HG03135 (cell line): ENCODE data around the gene DCST1.

Experiments used
- ATAC-seq: cut with Tn5 transposase; IDR thresholded peaks from one replicate; pipeline ENCODE4 v1.9.1; 2021; ENCODE audit warnings: mild to moderate bottlenecking, moderate library complexity; ENCODE audit not compliant: unreplicated experiment

The DCST1 gene

GRCh38 chr1:155070158-155070621 is 36.6 kb downstream of the DCST1 start:
- no peak for ATAC-seq

GRCh38 chr1:155070721-155071569 is 37.3 kb downstream of the DCST1 start:
- peak; percentile 85 for ATAC-seq

GRCh38 chr1:155071701-155072100 is 38.1 kb downstream of the DCST1 start:
- no peak for ATAC-seq

GRCh38 chr1:155072531-155073289 is 39.1 kb downstream of the DCST1 start:
- no peak for ATAC-seq

DNA sequence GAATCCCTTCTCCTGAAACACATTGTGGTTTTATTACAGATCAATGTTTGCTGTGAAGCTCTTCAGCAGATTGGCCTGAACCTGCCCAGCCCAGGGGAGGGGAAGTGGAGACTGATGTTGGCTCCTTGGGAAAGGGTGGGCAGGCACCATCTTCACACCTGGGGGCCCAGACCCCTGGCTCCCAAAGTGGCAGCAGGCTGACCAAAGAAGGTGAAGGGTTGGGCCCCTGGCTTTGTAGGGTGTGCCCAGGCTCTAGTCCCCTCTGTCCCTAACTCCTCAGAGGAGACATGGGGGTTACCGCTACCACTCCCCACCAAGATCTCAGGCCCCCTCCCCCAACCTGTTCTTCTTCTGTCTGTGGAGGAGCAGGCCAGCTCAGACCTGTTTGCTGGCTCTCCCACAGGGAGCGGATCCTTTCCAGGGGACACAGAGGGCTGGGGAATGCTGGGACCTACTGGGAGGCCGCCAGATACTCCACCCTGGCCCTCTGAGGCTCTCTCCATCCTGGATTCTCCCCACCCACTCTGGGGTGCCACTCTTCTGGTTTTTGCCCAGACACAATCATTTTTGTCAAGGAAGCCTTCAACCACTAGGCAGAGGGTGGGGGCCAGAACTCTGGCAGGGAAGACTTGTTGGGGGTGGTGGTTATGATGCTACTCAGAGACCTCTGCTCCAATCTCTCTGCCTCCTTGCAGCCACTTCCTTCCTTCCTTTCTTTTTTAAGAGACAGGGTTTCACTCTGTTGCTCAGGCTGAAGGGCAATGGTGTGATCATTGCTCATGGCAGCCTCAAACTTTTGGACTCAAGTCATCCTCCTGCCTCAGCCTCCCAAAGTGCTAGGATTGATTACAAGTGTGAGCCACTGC is 40.0 kb downstream of the DCST1 start:
- no peak for ATAC-seq

DNA sequence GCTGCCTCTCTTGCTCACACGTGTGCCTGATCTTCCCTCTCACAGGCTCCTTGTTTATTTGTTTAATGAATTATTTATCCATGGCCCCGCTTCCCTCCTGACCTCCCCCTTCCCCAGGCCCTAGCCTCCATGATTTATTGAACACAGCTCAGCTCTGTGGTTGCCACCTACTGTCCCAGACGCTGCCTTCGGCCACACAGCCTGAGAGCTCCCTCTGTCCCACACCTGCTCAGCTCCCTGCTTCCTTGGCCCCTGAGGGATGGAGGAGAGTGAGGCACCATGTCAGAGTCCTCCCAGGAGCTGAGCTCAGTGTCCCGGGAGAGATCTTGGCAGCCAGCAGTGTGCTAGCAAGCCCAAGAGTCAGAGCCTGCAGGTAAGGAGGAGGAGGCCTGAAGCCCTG is 41.9 kb downstream of the DCST1 start:
- ATAC-seq = no peak

GRCh38 chr1:155076371-155076770 is 42.7 kb downstream of the DCST1 start:
- ATAC-seq = no peak

GRCh38 chr1:155077346-155077745 is 43.7 kb downstream of the DCST1 start:
- no peak for ATAC-seq

- no peak for ATAC-seq
These were observed 44.3 kb downstream of the DCST1 start for GRCh38 chr1:155077758-155078445.

DNA sequence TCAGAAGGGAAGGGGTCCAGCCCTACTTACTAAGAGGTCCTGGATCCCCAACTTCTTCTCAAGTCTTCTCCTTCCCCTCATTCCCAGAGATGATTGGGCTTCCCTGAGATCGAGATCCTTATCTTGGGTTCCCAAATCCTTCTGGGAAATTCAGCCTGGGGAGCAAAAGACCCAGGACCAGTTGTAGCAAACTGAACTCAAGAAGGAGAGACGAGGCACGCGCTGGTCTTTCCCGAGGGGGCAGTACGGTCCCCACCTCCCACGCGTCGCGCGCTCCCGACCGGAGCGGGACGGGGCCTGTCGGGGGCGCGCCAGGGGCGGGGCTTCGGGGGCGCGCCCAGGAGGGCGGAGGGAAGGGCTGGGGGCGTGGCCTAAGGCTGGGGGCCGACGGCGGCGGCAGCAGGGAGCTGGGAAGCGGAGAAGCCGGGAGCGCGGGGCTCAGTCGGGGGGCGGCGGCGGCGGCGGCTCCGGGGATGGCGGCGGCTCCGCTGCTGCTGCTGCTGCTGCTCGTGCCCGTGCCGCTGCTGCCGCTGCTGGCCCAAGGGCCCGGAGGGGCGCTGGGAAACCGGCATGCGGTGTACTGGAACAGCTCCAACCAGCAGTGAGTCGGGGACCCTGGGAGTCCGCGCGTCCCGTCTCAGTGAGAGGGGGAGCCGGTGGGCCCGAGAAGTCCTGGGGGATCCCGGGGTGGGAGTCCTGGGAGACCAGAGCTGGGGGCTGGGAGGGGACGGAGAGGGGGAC is 45.0 kb downstream of the DCST1 start, which contains the start of gene EFNA3:
EFNA3 (plus strand) TSS at position 369 of the 741 bp plus-strand sequence; CDS start at position 474, 105 bp downstream.
- no peak for ATAC-seq

DNA sequence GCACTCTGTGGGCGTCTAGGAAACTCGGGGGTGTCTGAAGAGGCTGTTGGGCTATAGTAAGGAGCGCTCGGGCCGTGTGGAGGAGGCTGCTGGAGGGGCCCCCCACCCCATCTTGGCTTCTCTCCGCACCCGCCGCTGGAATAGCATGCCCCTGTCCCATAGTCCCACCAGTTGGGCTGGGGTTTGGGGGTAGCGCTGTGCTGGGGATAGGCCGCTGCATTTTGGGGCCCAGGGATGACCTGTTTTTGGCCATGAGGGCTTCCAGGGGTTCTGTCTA is 45.5 kb downstream of the DCST1 start:
- no peak for ATAC-seq

- no peak for ATAC-seq
These were observed 46.1 kb downstream of the DCST1 start for GRCh38 chr1:155079487-155080311.

- no peak for ATAC-seq
These were observed 46.9 kb downstream of the DCST1 start for GRCh38 chr1:155080312-155081228.

- no peak for ATAC-seq
These were observed 48.1 kb downstream of the DCST1 start for GRCh38 chr1:155081472-155082300.

- no peak for ATAC-seq
These were observed 48.9 kb downstream of the DCST1 start for GRCh38 chr1:155082301-155083051.

DNA sequence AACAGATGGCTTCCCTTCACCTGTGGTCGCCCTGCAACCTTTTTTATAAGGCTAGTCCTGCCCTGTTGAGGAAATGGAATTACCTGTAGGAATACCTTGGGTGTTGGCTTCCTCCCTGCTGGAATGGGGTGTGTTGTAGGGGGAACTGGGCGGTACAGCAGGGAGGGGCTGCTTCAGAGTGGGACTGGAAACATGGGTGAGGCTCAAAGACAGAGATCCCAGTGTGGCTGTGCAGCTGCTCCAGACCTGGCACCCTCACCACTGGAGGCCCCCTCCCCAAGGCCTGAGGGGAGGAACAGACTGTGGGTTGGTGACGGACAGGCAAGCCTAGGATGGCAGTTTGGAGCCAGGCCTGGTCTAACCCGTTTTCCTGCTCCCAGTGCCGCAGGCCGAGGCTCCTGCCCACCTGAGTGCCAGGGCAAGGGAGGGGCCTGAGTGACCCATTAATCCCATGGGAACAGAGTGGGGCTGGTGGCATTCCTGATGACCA is 49.5 kb downstream of the DCST1 start:
- no peak for ATAC-seq
